ENCODE results near the gene RBBP8. TPM values are rescaled to one million over a fixed set of nuclear protein-coding genes. Genes with fewer than 3 reads are reported as not detected.

Gene RBBP8
- polyA plus RNA-seq, 3 donors: 5.8 to 9.6 (median 7.8) TPM

DNA sequence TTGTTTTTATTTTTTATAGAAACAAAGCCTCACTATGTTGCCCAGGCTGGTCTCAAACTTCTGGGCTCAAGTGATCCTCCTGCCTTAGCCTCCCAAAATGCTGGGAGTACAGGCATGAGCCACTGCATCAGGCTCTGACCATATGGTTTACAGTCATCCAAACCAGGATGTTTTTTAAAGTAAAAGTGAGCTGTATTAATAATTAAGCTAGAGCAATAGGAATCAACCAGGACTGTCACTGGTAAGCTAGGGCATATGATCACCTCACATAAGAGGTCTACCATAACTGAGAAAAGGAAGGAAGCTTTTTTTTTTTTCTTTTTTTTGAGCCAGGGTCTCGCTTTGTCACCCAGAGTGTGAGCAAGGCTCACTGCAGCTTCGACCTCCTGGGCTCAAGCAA lies 8.5 kb upstream of the RBBP8 start:
- Histone ChIP-seq H3K27me3 (ENCODE audit: control insufficient read depth in 2 of 2, insufficient read depth in 2 of 2, low read length in 2 of 2) (no peaks in the 10 kb centered on the region), H3K36me3 (replicated peaks in 1 of 2; ENCODE audit: control insufficient read depth in 1 of 2, insufficient read depth in 2 of 2, low read length in 2 of 2) (no peaks in the 10 kb centered on the region), H3K4me2 (replicated peaks; ENCODE audit: extremely low read depth, low read length, poor library complexity, severe bottlenecking) (no peak overlapping the region), H3K79me2 (ENCODE audit: insufficient read depth, low read length) (no peaks in the 10 kb centered on the region), H3K9ac (ENCODE audit: insufficient read depth, low read length, poor library complexity, severe bottlenecking) (no peak overlapping the region), H3K27ac (ENCODE audit: low read depth in 1 of 2, low read length in 2 of 2) (no peak overlapping the region), H4K20me1 (ENCODE audit: insufficient read depth, low read length) (no peaks in the 10 kb centered on the region), H2AFZ (ENCODE audit: insufficient read depth, low read depth, low read length, poor library complexity, severe bottlenecking) (no peak overlapping the region), H3K4me3 (replicated peaks in 1 of 3; ENCODE audit: low read depth in 2 of 3, low read length in 3 of 3) (no peak overlapping the region), H3K4me1 (ENCODE audit: control insufficient read depth in 1 of 2, insufficient read depth in 2 of 2, low read length in 2 of 2) (no peaks in the 10 kb centered on the region), H3K9me3 (replicated peaks in 1 of 2; ENCODE audit: control insufficient read depth in 1 of 2, insufficient read depth in 1 of 2, low read length in 2 of 2) (no peaks in the 10 kb centered on the region)
- WGBS (ENCODE audit: insufficient coverage): no CpG with 5 or more reads among the region's 2 CpGs
- no peak for DNase-seq
- Mint-ChIP-seq H3K4me3 (no peak overlapping the region), H3K9me3 (no peaks in the 10 kb centered on the region), H3K27ac (no peak overlapping the region), H3K27me3 (ENCODE audit: low read depth in 3 of 3) (peaks cover 0 to 1% (median 0%) of the 10 kb centered on the region in 3 donors), H3K36me3 (no peaks in the 10 kb centered on the region), H3K4me1 (no peaks in the 10 kb centered on the region)
- TF ChIP-seq, protein P1, sequence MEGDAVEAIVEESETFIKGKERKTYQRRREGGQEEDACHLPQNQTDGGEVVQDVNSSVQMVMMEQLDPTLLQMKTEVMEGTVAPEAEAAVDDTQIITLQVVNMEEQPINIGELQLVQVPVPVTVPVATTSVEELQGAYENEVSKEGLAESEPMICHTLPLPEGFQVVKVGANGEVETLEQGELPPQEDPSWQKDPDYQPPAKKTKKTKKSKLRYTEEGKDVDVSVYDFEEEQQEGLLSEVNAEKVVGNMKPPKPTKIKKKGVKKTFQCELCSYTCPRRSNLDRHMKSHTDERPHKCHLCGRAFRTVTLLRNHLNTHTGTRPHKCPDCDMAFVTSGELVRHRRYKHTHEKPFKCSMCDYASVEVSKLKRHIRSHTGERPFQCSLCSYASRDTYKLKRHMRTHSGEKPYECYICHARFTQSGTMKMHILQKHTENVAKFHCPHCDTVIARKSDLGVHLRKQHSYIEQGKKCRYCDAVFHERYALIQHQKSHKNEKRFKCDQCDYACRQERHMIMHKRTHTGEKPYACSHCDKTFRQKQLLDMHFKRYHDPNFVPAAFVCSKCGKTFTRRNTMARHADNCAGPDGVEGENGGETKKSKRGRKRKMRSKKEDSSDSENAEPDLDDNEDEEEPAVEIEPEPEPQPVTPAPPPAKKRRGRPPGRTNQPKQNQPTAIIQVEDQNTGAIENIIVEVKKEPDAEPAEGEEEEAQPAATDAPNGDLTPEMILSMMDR (IDR thresholded peaks at IDR 0.05): no peak
- intact Hi-C loops (cut with micrococcal nuclease): no loop called here

DNA sequence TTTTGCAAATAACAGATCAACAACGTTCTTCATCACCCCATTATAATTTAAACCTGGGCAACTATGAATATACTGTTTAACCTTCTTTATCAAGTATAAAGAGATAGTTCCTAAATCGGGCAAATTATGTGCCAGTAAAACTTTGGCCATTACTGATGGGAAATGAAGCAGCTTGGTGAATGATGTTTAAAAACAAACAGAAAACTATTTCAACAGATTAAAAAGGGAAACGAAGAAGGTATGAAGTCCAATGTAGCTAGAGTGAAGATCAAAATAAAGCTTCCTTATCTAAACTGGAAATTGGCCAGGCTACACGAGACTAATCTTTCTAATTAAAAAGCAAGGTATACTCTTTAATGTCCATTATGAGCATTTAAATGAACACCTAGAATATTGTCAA lies 6.7 kb upstream of the RBBP8 start:
- DNase-seq: no peak
- TF ChIP-seq, protein P1 (IDR thresholded peaks at IDR 0.05): no peak
- Histone ChIP-seq H3K9me3 (replicated peaks in 1 of 2; ENCODE audit: control insufficient read depth in 1 of 2, insufficient read depth in 1 of 2, low read length in 2 of 2) (no peaks in the 10 kb centered on the region), H3K4me1 (ENCODE audit: control insufficient read depth in 1 of 2, insufficient read depth in 2 of 2, low read length in 2 of 2) (no peaks in the 10 kb centered on the region), H4K20me1 (ENCODE audit: insufficient read depth, low read length) (no peaks in the 10 kb centered on the region), H2AFZ (ENCODE audit: insufficient read depth, low read depth, low read length, poor library complexity, severe bottlenecking) (no peak overlapping the region), H3K27ac (ENCODE audit: low read depth in 1 of 2, low read length in 2 of 2) (no peak overlapping the region), H3K4me3 (replicated peaks in 1 of 3; ENCODE audit: low read depth in 2 of 3, low read length in 3 of 3) (no peak overlapping the region), H3K36me3 (replicated peaks in 1 of 2; ENCODE audit: control insufficient read depth in 1 of 2, insufficient read depth in 2 of 2, low read length in 2 of 2) (no peaks in the 10 kb centered on the region), H3K9ac (ENCODE audit: insufficient read depth, low read length, poor library complexity, severe bottlenecking) (no peak overlapping the region), H3K79me2 (ENCODE audit: insufficient read depth, low read length) (no peaks in the 10 kb centered on the region), H3K27me3 (ENCODE audit: control insufficient read depth in 2 of 2, insufficient read depth in 2 of 2, low read length in 2 of 2) (no peaks in the 10 kb centered on the region), H3K4me2 (replicated peaks; ENCODE audit: extremely low read depth, low read length, poor library complexity, severe bottlenecking) (no peak overlapping the region)
- Mint-ChIP-seq H3K27ac (no peak overlapping the region), H3K4me1 (no peaks in the 10 kb centered on the region), H3K27me3 (ENCODE audit: low read depth in 3 of 3) (peaks cover 0 to 5% (median 0%) of the 10 kb centered on the region in 3 donors), H3K4me3 (no peak overlapping the region), H3K36me3 (no peaks in the 10 kb centered on the region), H3K9me3 (no peaks in the 10 kb centered on the region)
- WGBS (ENCODE audit: insufficient coverage): no CpG with 5 or more reads among the region's 4 CpGs
- intact Hi-C loops (cut with micrococcal nuclease): no loop called here
